ENCODE results near the gene ABCA1. TPM values are rescaled to one million over a fixed set of nuclear protein-coding genes. Genes with fewer than 3 reads are reported as not detected.
"Not testable (repeated sequence)": the region's sequence is repeated elsewhere in the genome, so short reads cannot be mapped to it uniquely, and the experiment has no call there.

The ABCA1 gene
- polyA plus RNA-seq, 5 donors = 8.6 to 19.4 (median 17.2) TPM

GRCh38 chr9:104905153-104905901 lies 22.6 kb downstream of the ABCA1 start:
- DNase-seq = no peak

- no peak for DNase-seq
Observed at GRCh38 chr9:104903609-104904008, 24.3 kb downstream of the ABCA1 start.

- DNase-seq = no peak
Observed at GRCh38 chr9:104900871-104901270, 27.1 kb downstream of the ABCA1 start.

- DNase-seq = no peak
Observed at GRCh38 chr9:104900324-104900723, 27.6 kb downstream of the ABCA1 start.

- no peak for DNase-seq
Observed at GRCh38 chr9:104899759-104900247, 28.2 kb downstream of the ABCA1 start.

GRCh38 chr9:104898376-104898775 lies 29.6 kb downstream of the ABCA1 start:
- not testable (repeated sequence) for DNase-seq

GRCh38 chr9:104896131-104896530 lies 31.8 kb downstream of the ABCA1 start:
- DNase-seq = no peak

- DNase-seq = no peak
Observed at GRCh38 chr9:104895572-104895971, 32.4 kb downstream of the ABCA1 start.

- no peak for DNase-seq
Observed at GRCh38 chr9:104892701-104893100, 35.3 kb downstream of the ABCA1 start.

- DNase-seq = no peak
Observed at GRCh38 chr9:104890433-104890770, 37.6 kb downstream of the ABCA1 start.

- DNase-seq = no peak
Observed at GRCh38 chr9:104885818-104886709, 41.9 kb downstream of the ABCA1 start.

- DNase-seq = no peak
Observed at GRCh38 chr9:104883169-104883568, 44.8 kb downstream of the ABCA1 start.

GRCh38 chr9:104882566-104882965 lies 45.4 kb downstream of the ABCA1 start:
- DNase-seq = no peak

GRCh38 chr9:104882086-104882485 lies 45.9 kb downstream of the ABCA1 start:
- no peak for DNase-seq

GRCh38 chr9:104879555-104880309 lies 48.2 kb downstream of the ABCA1 start:
- no peak for DNase-seq

GRCh38 chr9:104876587-104876986 lies 51.4 kb downstream of the ABCA1 start:
- no peak for DNase-seq

GRCh38 chr9:104875897-104876296 lies 52.1 kb downstream of the ABCA1 start:
- DNase-seq = no peak

- no peak for DNase-seq
Observed at GRCh38 chr9:104875320-104875719, 52.6 kb downstream of the ABCA1 start.

- DNase-seq = no peak
Observed at GRCh38 chr9:104873489-104873850, 54.5 kb downstream of the ABCA1 start.

- DNase-seq = no peak
Observed at GRCh38 chr9:104872656-104873488, 55.1 kb downstream of the ABCA1 start.

GRCh38 chr9:104871961-104872527 lies 55.9 kb downstream of the ABCA1 start:
- DNase-seq = no peak

Measured in right lung (tissue), 5 donors.